Neural cell (in vitro differentiated cells): ENCODE data around the gene ANK2. TPM values are rescaled to one million over a fixed set of nuclear protein-coding genes. Genes with fewer than 3 reads are reported as not detected.

Experiments
- H2AFZ ChIP-seq: fragments of 200-600, 300-800 bp; sonication (generic), shearing (Covaris generic); 2 replicates; pipeline ENCODE4 v1.6.0; 2014; ENCODE audit warnings: low read depth, mild to moderate bottlenecking, antibody characterized with exemption, low read length, moderate library complexity
- H3F3A ChIP-seq: fragments of 200-600 bp; shearing (Covaris generic); 2 replicates; pipeline ENCODE4 v1.6.1; 2016; ENCODE audit warnings: mild to moderate bottlenecking, moderate library complexity, mixed read lengths, antibody characterized with exemption, low read length; ENCODE audit not compliant: insufficient read depth, poor library complexity, severe bottlenecking
- H3K27ac ChIP-seq: fragments of 200-600, 300-800 bp; sonication (generic), shearing (Covaris generic); 2 replicates; pipeline ENCODE4 v1.5.1; 2014; ENCODE audit warnings: mild to moderate bottlenecking, low read length, moderate library complexity
- H3K27me3 ChIP-seq: fragments of 300-800, 200-600 bp; sonication (generic), shearing (Covaris generic); 2 replicates; pipeline ENCODE4 v1.6.0; 2014; ENCODE audit warnings: mild to moderate bottlenecking, low read depth, low read length, moderate library complexity; ENCODE audit not compliant: insufficient read depth
- H3K36me3 ChIP-seq: fragments of 300-800, 200-600 bp; sonication (generic), shearing (Covaris generic); 2 replicates; pipeline ENCODE4 v1.5.1; 2014; ENCODE audit warnings: mild to moderate bottlenecking, antibody characterized with exemption, low read length, moderate library complexity; ENCODE audit not compliant: insufficient read depth
- H3K4me2 ChIP-seq: fragments of 300-800, 200-600 bp; sonication (generic), shearing (Covaris generic); 2 replicates; pipeline ENCODE4 v1.6.0; 2014; ENCODE audit warnings: mild to moderate bottlenecking, low read length
- H3K4me3 ChIP-seq: fragments of 300-800, 200-600 bp; sonication (generic), shearing (Covaris generic); 2 replicates; pipeline ENCODE4 v1.5.1; 2014; ENCODE audit warnings: mild to moderate bottlenecking, low read length, moderate library complexity
- H3K79me2 ChIP-seq: fragments of 200-600 bp; shearing (Covaris generic); replicated peaks from 2 replicates; pipeline ENCODE4 v1.6.0; 2014; ENCODE audit warnings: mild to moderate bottlenecking, low read length, moderate library complexity; ENCODE audit not compliant: insufficient read depth
- H3K9ac ChIP-seq: fragments of 300-800, 200-600 bp; sonication (generic), shearing (Covaris generic); 2 replicates; pipeline ENCODE4 v1.6.1; 2016; ENCODE audit warnings: mild to moderate bottlenecking, low read length, mixed read lengths
- H3K9me2 ChIP-seq: fragments of 200-600 bp; shearing (Covaris generic); 2 replicates; pipeline ENCODE4 v1.6.1; 2016; ENCODE audit warnings: mild to moderate bottlenecking, low read length, mixed read lengths; ENCODE audit not compliant: insufficient read depth
- H3K9me3 ChIP-seq: fragments of 200-600, 300-800 bp; sonication (generic), shearing (Covaris generic); 2 replicates; pipeline ENCODE4 v1.6.1; 2016; ENCODE audit warnings: mild to moderate bottlenecking, mixed run types, low read length, moderate library complexity, mixed read lengths
- H4K20me1 ChIP-seq: fragments of 200-600 bp; shearing (Covaris generic); 2 replicates; pipeline ENCODE4 v1.6.1; 2016; ENCODE audit warnings: mild to moderate bottlenecking, mixed run types; ENCODE audit not compliant: insufficient read depth
- CTCF ChIP-seq: fragments of 450-650 bp; IDR thresholded peaks from 2 replicates; pipeline ENCODE4 v1.5.1; 2014; ENCODE audit warnings: antibody characterized with exemption, mild to moderate bottlenecking, moderate library complexity; ENCODE audit not compliant: poor library complexity, severe bottlenecking
- EP300 ChIP-seq: fragments of 450-650 bp; conservative IDR thresholded peaks from 2 replicates; pipeline ENCODE4 v1.6.1; 2014; ENCODE audit warnings: antibody characterized with exemption, mild to moderate bottlenecking, moderate library complexity; ENCODE audit not compliant: poor library complexity, severe bottlenecking
- EZH2 ChIP-seq: fragments of 200-600, 300-800 bp; shearing (Covaris generic), sonication (generic); IDR thresholded peaks from 2 replicates; pipeline ENCODE4 v1.6.1; 2014; ENCODE audit warnings: antibody characterized with exemption, low read length, borderline replicate concordance, mild to moderate bottlenecking; ENCODE audit not compliant: insufficient read depth, poor library complexity, severe bottlenecking
- MXI1 ChIP-seq: fragments of 450-650 bp; conservative IDR thresholded peaks from 2 replicates; pipeline ENCODE4 v1.6.1; 2014; ENCODE audit warnings: antibody characterized with exemption, mild to moderate bottlenecking; ENCODE audit not compliant: poor library complexity, severe bottlenecking
- POLR2AphosphoS5 ChIP-seq: IDR thresholded peaks from 2 replicates; pipeline ENCODE4 v1.6.1; 2012
- RAD21 ChIP-seq: fragments of 450-650 bp; conservative IDR thresholded peaks from 2 replicates; pipeline ENCODE4 v1.6.1; 2014; ENCODE audit warnings: antibody characterized with exemption, mild to moderate bottlenecking, moderate library complexity
- SMC3 ChIP-seq: fragments of 450-650 bp; conservative IDR thresholded peaks from 2 replicates; pipeline ENCODE4 v1.6.1; 2014; ENCODE audit warnings: antibody characterized with exemption, mild to moderate bottlenecking, moderate library complexity; ENCODE audit not compliant: poor library complexity
- TAF1 ChIP-seq: IDR thresholded peaks from 2 replicates; pipeline ENCODE4 v1.6.1; 2012; ENCODE audit warnings: low read depth
- polyA plus RNA-seq: library from polyadenylated mRNA; depleted of rRNA; stranded (reverse); fragments of >200 nt; gene quantifications from 2 replicates; pipeline ENCODE4 v1.2.3, GENCODE V29; 2014
- TF ChIP-seq, protein P1 (sequence below): IDR thresholded peaks from 2 replicates; pipeline ENCODE4 v1.6.1; 2012; ENCODE audit warnings: borderline replicate concordance

The ANK2 gene
- polyA plus RNA-seq, 1 donor from 2014 or later, result 52.0 TPM

DNA sequence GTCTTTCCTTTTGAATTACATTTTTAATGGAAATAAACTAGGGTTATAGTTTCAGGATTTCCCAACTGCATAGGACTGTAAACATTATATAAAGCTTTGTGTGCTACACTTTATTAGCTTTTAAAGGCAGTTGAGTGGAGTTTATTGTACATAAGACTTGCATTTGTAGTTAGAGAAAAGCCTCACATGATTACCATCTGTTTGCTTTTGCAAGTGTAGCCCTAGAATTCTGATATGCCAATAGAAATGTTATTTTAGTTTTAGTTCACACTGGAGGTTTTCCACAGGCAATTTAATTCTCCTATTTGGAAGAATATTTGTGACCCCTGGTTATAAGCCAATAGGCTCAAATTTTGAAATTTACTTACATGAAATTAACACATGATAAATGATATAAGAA lies 41.3 kb upstream of the ANK2 start:
- H3F3A ChIP-seq, result no peaks in the 10 kb centered on the region
- H3K9ac ChIP-seq, result no peak overlapping the region
- H3K79me2 ChIP-seq, result no peaks in the 10 kb centered on the region
- H3K4me2 ChIP-seq, result no peak overlapping the region
- no peaks in the 10 kb centered on the region for H4K20me1 ChIP-seq
- H3K36me3 ChIP-seq, result no peaks in the 10 kb centered on the region
- TF ChIP-seq EP300, result no peak
- TF ChIP-seq, protein P1, sequence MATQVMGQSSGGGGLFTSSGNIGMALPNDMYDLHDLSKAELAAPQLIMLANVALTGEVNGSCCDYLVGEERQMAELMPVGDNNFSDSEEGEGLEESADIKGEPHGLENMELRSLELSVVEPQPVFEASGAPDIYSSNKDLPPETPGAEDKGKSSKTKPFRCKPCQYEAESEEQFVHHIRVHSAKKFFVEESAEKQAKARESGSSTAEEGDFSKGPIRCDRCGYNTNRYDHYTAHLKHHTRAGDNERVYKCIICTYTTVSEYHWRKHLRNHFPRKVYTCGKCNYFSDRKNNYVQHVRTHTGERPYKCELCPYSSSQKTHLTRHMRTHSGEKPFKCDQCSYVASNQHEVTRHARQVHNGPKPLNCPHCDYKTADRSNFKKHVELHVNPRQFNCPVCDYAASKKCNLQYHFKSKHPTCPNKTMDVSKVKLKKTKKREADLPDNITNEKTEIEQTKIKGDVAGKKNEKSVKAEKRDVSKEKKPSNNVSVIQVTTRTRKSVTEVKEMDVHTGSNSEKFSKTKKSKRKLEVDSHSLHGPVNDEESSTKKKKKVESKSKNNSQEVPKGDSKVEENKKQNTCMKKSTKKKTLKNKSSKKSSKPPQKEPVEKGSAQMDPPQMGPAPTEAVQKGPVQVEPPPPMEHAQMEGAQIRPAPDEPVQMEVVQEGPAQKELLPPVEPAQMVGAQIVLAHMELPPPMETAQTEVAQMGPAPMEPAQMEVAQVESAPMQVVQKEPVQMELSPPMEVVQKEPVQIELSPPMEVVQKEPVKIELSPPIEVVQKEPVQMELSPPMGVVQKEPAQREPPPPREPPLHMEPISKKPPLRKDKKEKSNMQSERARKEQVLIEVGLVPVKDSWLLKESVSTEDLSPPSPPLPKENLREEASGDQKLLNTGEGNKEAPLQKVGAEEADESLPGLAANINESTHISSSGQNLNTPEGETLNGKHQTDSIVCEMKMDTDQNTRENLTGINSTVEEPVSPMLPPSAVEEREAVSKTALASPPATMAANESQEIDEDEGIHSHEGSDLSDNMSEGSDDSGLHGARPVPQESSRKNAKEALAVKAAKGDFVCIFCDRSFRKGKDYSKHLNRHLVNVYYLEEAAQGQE, result no peak
- TF ChIP-seq EZH2, result no peak
- TF ChIP-seq CTCF, result no peak
- no peak overlapping the region for H2AFZ ChIP-seq
- H3K27ac ChIP-seq, result no peak overlapping the region
- H3K4me3 ChIP-seq, result no peak overlapping the region
- H3K27me3 ChIP-seq, result no peaks in the 10 kb centered on the region
- no peaks in the 10 kb centered on the region for H3K9me2 ChIP-seq
- H3K9me3 ChIP-seq, result no peaks in the 10 kb centered on the region

- Histone ChIP-seq H3K79me2 (no peaks in the 10 kb centered on the region), H3F3A (no peaks in the 10 kb centered on the region), H3K4me2 (no peak overlapping the region), H3K9me3 (no peaks in the 10 kb centered on the region), H3K9me2 (no peaks in the 10 kb centered on the region), H2AFZ (no peak overlapping the region), H3K9ac (no peak overlapping the region), H3K4me3 (no peak overlapping the region), H3K36me3 (no peaks in the 10 kb centered on the region), H3K27ac (no peak overlapping the region), H4K20me1 (no peaks in the 10 kb centered on the region), H3K27me3 (no peaks in the 10 kb centered on the region)
- TF ChIP-seq EZH2 (no peak), EP300 (no peak), CTCF (no peak), RAD21 (no peak), TAF1 (no peak), MXI1 (no peak), SMC3 (no peak), POLR2AphosphoS5 (no peak)
- TF ChIP-seq, protein P1, result no peak
Measured at GRCh38 chr4:113008716-113009115, 40.7 kb upstream of the ANK2 start.
